Naive thymus-derived CD4-positive, alpha-beta T cell (primary cell): ENCODE results near the gene PCCA. TPM values are rescaled to one million over a fixed set of nuclear protein-coding genes. Genes with fewer than 3 reads are reported as not detected.

Experiments used
- ATAC-seq: fragments of 150-1000 bp; cut with Tn5 transposase; 2 replicates; pipeline ENCODE4 v1.10.0; 2021; ENCODE audit warnings: mild to moderate bottlenecking, moderate library complexity
- CTCF ChIA-PET: fragments of 350-600 bp; sonication (Branson Sonifier 250); formaldehyde crosslinking; loops from one replicate; lab custom pipeline; 2021; ENCODE audit warnings: antibody characterized with exemption; lab: Charles Lee
- POLR2A ChIA-PET: fragments of 350-600 bp; sonication (Branson Sonifier 250); formaldehyde crosslinking; loops from one replicate; lab custom pipeline; 2021; ENCODE audit warnings: antibody characterized with exemption, inconsistent platforms; lab: Charles Lee
- DNase-seq, 9 donors: peaks; one replicate each; pipeline versions ENCODE4 v3.0.0 to v3.0.0-alpha.2; 2020 to 2022; ENCODE audit warnings: mixed read lengths in 1 of 9
- H3K27ac ChIP-seq: one replicate; pipeline ENCODE4 v1.7.0; 2013; ENCODE audit warnings: mild to moderate bottlenecking, low read depth, low read length, moderate library complexity
- H3K27me3 ChIP-seq, 2 donors: one replicate each; pipeline ENCODE4 v1.7.0; 2013; ENCODE audit warnings: low read length in 2 of 2, mild to moderate bottlenecking in 2 of 2, moderate library complexity in 2 of 2; ENCODE audit not compliant: control insufficient read depth in 2 of 2, insufficient read depth in 2 of 2
- H3K36me3 ChIP-seq, 3 experiments: 1 replicate in 2 of 3; 2 replicates in 1 of 3; pipeline ENCODE4 v1.7.0; 2013; ENCODE audit warnings: low read length in 3 of 3, mild to moderate bottlenecking in 3 of 3, moderate library complexity in 1 of 3; ENCODE audit not compliant: insufficient read depth in 3 of 3, control insufficient read depth in 2 of 3
- H3K4me1 ChIP-seq, 2 donors: one replicate each; pipeline ENCODE4 v1.7.0; 2013; ENCODE audit warnings: low read length in 2 of 2, mild to moderate bottlenecking in 2 of 2, moderate library complexity in 1 of 2; ENCODE audit not compliant: control insufficient read depth in 2 of 2, insufficient read depth in 2 of 2
- H3K4me3 ChIP-seq: 2 replicates; pipeline ENCODE4 v1.7.0; 2013; ENCODE audit warnings: mild to moderate bottlenecking, low read length
- H3K9me3 ChIP-seq, 3 experiments: 1 replicate in 2 of 3; 2 replicates in 1 of 3; pipeline ENCODE4 v1.7.0; 2013; ENCODE audit warnings: low read length in 3 of 3; ENCODE audit not compliant: control insufficient read depth in 2 of 3
- H3K27ac Mint-ChIP-seq, 9 donors: one replicate each; pipeline ENCODE4 v1.8.0; 2020 to 2022; ENCODE audit warnings: mixed read lengths in 9 of 9, mild to moderate bottlenecking in 8 of 9, moderate library complexity in 5 of 9, inconsistent platforms in 2 of 9
- H3K27me3 Mint-ChIP-seq, 5 donors: one replicate each; pipeline ENCODE4 v1.8.0; 2021 to 2022; ENCODE audit warnings: mixed read lengths in 5 of 5, mild to moderate bottlenecking in 1 of 5
- H3K36me3 Mint-ChIP-seq, 5 donors: one replicate each; pipeline ENCODE4 v1.8.0; 2020 to 2022; ENCODE audit warnings: mixed read lengths in 5 of 5, mild to moderate bottlenecking in 3 of 5, inconsistent platforms in 1 of 5
- H3K4me1 Mint-ChIP-seq, 7 donors: one replicate each; pipeline ENCODE4 v1.8.0; 2020 to 2022; ENCODE audit warnings: mixed read lengths in 7 of 7, mild to moderate bottlenecking in 3 of 7, inconsistent platforms in 1 of 7
- H3K4me3 Mint-ChIP-seq, 10 donors: one replicate each; pipeline ENCODE4 v1.8.0; 2020 to 2022; ENCODE audit warnings: mild to moderate bottlenecking in 10 of 10, mixed read lengths in 10 of 10, moderate library complexity in 6 of 10, inconsistent platforms in 2 of 10
- H3K9me3 Mint-ChIP-seq, 11 donors: one replicate each; pipeline ENCODE4 v1.8.0; 2020 to 2022; ENCODE audit warnings: mixed read lengths in 11 of 11, mild to moderate bottlenecking in 4 of 11, inconsistent platforms in 1 of 11, moderate library complexity in 1 of 11
- intact Hi-C, 2 donors: fragments of 100-400 bp; cut with micrococcal nuclease; formaldehyde crosslinking; loops; one replicate each; pipeline ENCODE4 v1.15.1; 2023
- polyA plus RNA-seq, 2 donors: library from polyadenylated mRNA; unstranded; fragments of 300-500 nt; fragmentation: Illumina TruSeq; gene quantifications; one replicate each; pipeline ENCODE4 v1.2.3, GENCODE V29; 2021
- total RNA-seq, 6 experiments: library from RNA in 5 of 6; stranded (reverse) in 5 of 6; gene quantifications; 1 replicate in 5 of 6; 2 replicates in 1 of 6; pipeline ENCODE4 v1.2.3 and lab custom pipeline; 2021 to 2026

The PCCA gene
- total and polyA plus RNA-seq, 7 experiments from 2014 or later, result 7.3 to 14.6 (median 11.3) TPM

- ChIA-PET POLR2A (no interaction called here), CTCF (no interaction called here)
- ATAC-seq, result no peak
- Histone ChIP-seq H3K36me3 (no peaks in the 10 kb centered on the region), H3K27me3 (no peaks in the 10 kb centered on the region), H3K4me3 (no peak overlapping the region), H3K27ac (no peak overlapping the region), H3K9me3 (no peaks in the 10 kb centered on the region), H3K4me1 (peaks cover 5 to 13% of the 10 kb centered on the region in 2 donors)
- Mint-ChIP-seq H3K27ac (peak overlapping the region in 6 of 9 donors; percentile 1 to 68 (median 11)), H3K4me1 (peaks cover 15 to 32% (median 22%) of the 10 kb centered on the region in 7 donors), H3K4me3 (peak overlapping the region in 8 of 10 donors; percentile 2 to 69 (median 31)), H3K9me3 (peaks cover 0 to 4% (median 0%) of the 10 kb centered on the region in 11 donors), H3K36me3 (peaks cover 0 to 4% (median 0%) of the 10 kb centered on the region in 5 donors), H3K27me3 (no peaks in the 10 kb centered on the region)
- DNase-seq, result peak in 3 of 9 donors; percentile 12 to 19 (median 13)
- intact Hi-C loops, result no loop called here
Measured at GRCh38 chr13:100182900-100183490, 94.1 kb downstream of the PCCA start.

DNA sequence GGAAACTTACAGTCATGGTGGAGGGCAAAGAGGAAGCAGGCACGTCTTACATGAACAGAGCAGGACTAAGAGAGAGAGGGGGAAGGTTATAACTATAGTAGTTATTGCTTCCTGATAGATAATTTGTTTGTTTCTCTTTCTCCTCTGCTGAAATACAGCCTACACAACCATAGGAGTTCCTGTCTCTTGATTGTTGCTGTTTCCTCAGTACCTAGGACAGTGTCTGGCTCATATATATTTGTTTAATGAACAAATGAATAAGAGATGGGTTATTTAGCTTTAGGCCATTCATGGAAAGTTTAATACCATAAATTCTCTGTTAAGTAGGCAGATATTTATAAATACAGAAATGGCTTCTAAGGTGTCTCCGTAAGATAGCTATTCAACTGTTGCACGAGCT, 95.2 kb downstream of the PCCA start:
- Mint-ChIP-seq H3K9me3 (peaks cover 0 to 6% (median 0%) of the 10 kb centered on the region in 11 donors), H3K4me1 (peaks cover 15 to 32% (median 22%) of the 10 kb centered on the region in 7 donors), H3K27me3 (no peaks in the 10 kb centered on the region), H3K36me3 (peaks cover 0 to 6% (median 2%) of the 10 kb centered on the region in 5 donors), H3K4me3 (no peak overlapping the region), H3K27ac (no peak overlapping the region)
- H3K4me1 ChIP-seq, result peaks cover 5 to 13% of the 10 kb centered on the region in 2 donors
- no peak overlapping the region for H3K4me3 ChIP-seq
- H3K9me3 ChIP-seq, result no peaks in the 10 kb centered on the region
- ChIA-PET POLR2A (no interaction called here), CTCF (interaction anchor here (0.6 kb wide), 2 partner anchors 22 to 525 kb away, joined by 3 read pairs; no protein-coding TSS in a partner anchor)
- ATAC-seq (no peak), DNase-seq (no peak)
- intact Hi-C loops, result no loop called here
- H3K27ac ChIP-seq, result no peak overlapping the region
- no peaks in the 10 kb centered on the region for H3K36me3 ChIP-seq
- H3K27me3 ChIP-seq, result no peaks in the 10 kb centered on the region

DNA sequence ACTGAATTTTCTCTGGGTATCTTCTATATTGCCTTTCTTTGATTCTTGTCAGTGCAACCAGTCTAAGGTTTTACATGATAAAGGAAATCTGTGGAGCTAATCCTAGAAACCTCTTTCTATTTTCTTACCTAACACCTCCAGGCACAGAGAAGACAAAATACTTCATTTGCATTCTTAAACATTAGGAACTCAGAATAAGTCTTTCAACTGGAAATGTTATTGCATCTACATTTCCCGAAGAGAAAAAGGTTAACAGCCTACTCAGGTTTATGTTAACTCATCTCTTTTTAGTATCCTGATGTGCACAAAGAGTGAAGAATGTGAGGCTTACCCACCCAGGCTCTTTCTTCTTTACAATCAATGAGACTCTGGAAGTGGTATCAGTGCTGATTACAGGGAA, 106.7 kb downstream of the PCCA start:
- Mint-ChIP-seq H3K27ac (no peak overlapping the region), H3K36me3 (no peaks in the 10 kb centered on the region), H3K4me3 (no peak overlapping the region), H3K4me1 (peaks cover 0 to 3% (median 0%) of the 10 kb centered on the region in 7 donors), H3K9me3 (no peaks in the 10 kb centered on the region), H3K27me3 (peaks cover 0 to 2% (median 0%) of the 10 kb centered on the region in 5 donors)
- intact Hi-C loops, result no loop called here
- CTCF ChIA-PET, result no interaction called here
- Histone ChIP-seq H3K36me3 (no peaks in the 10 kb centered on the region), H3K9me3 (no peaks in the 10 kb centered on the region), H3K4me3 (no peak overlapping the region), H3K27ac (no peak overlapping the region), H3K4me1 (no peaks in the 10 kb centered on the region), H3K27me3 (no peaks in the 10 kb centered on the region)
- ATAC-seq (no peak), DNase-seq (no peak)
- POLR2A ChIA-PET, result no interaction called here

DNA sequence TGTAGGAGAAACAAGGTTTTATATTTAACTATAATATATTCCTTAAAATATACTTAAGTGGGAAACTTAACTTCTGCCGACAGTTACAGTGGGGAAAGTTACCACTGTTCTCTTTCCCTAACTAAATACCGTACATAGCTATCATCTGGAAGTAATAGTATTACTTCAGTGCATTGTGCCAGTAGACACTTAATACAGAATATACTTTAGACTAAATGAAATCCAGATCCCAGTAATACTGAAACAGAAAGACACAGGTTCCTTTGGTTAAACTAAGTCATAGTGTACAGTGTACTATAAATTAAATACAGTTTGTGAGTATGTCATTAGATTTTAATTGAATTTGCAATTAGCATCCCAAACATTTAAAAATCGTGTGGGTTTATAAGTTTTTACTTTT, 107.5 kb downstream of the PCCA start:
- Mint-ChIP-seq H3K36me3 (no peaks in the 10 kb centered on the region), H3K4me3 (no peak overlapping the region), H3K9me3 (no peaks in the 10 kb centered on the region), H3K4me1 (peaks cover 0 to 3% (median 0%) of the 10 kb centered on the region in 7 donors), H3K27ac (no peak overlapping the region), H3K27me3 (peaks cover 0 to 2% (median 0%) of the 10 kb centered on the region in 5 donors)
- no peak for DNase-seq
- no peak overlapping the region for H3K4me3 ChIP-seq
- no peak for ATAC-seq
- no peaks in the 10 kb centered on the region for H3K36me3 ChIP-seq
- CTCF ChIA-PET, result no interaction called here
- no peaks in the 10 kb centered on the region for H3K4me1 ChIP-seq
- no peak overlapping the region for H3K27ac ChIP-seq
- intact Hi-C loops, result no loop called here
- no peaks in the 10 kb centered on the region for H3K9me3 ChIP-seq
- H3K27me3 ChIP-seq, result no peaks in the 10 kb centered on the region
- POLR2A ChIA-PET, result no interaction called here

GRCh38 chr13:100197116-100197515, 108.2 kb downstream of the PCCA start:
- DNase-seq (no peak), ATAC-seq (no peak)
- intact Hi-C loops, result no loop called here
- Mint-ChIP-seq H3K27ac (no peak overlapping the region), H3K27me3 (peaks cover 0 to 2% (median 0%) of the 10 kb centered on the region in 5 donors), H3K9me3 (peaks cover 0 to 3% (median 0%) of the 10 kb centered on the region in 11 donors), H3K4me1 (peaks cover 0 to 3% (median 0%) of the 10 kb centered on the region in 7 donors), H3K36me3 (peaks cover 0 to 2% (median 0%) of the 10 kb centered on the region in 5 donors), H3K4me3 (no peak overlapping the region)
- H3K4me1 ChIP-seq, result no peaks in the 10 kb centered on the region
- no peaks in the 10 kb centered on the region for H3K9me3 ChIP-seq
- POLR2A ChIA-PET, result no interaction called here
- H3K36me3 ChIP-seq, result no peaks in the 10 kb centered on the region
- CTCF ChIA-PET, result no interaction called here
- no peak overlapping the region for H3K4me3 ChIP-seq
- no peak overlapping the region for H3K27ac ChIP-seq
- H3K27me3 ChIP-seq, result no peaks in the 10 kb centered on the region

DNA sequence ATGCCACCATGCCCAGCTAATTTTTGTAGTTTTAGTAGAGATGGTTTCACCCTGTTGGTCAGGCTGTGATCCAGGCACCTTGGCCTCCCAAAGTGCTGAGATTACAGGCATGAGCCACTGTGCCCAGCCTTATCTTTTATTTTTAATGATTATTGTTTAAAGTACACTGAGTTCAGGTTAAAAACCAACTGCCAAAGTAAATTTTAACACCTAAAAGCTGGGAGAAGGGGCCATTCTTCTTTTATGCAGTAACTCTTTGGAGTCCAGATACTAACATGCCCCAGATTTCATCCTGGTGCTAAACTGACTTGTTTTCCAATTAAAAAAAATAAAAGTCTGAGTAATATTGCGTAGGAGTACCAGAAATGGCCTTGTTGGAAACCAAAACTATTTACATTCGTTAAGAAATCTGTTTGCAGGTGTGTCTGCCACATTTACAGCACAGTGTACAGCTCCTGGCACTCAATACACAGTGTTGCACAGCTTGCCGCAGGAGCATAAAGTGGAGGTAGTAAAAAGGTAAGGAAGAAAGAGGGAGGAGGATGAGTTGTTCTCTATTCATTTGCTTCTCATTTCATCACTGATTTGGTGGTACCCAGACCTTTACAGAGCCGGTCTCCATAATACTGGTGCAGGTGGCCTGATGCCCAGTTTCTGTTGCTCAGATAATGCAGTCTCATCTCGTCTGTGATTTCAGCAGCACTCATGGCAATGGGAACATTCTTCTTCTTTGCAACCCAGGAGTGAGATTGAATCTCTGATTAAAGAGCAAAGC, 108.9 kb downstream of the PCCA start:
- Histone ChIP-seq H3K4me3 (no peak overlapping the region), H3K9me3 (no peaks in the 10 kb centered on the region), H3K4me1 (no peaks in the 10 kb centered on the region), H3K27ac (no peak overlapping the region), H3K27me3 (no peaks in the 10 kb centered on the region), H3K36me3 (no peaks in the 10 kb centered on the region)
- no peak overlapping the region for H3K27ac Mint-ChIP-seq
- no peak overlapping the region for H3K4me3 Mint-ChIP-seq
- CTCF ChIA-PET, result no interaction called here
- H3K27me3 Mint-ChIP-seq, result peaks cover 0 to 2% (median 0%) of the 10 kb centered on the region in 5 donors
- no peak for ATAC-seq
- intact Hi-C loops, result no loop called here
- H3K9me3 Mint-ChIP-seq, result peaks cover 0 to 9% (median 0%) of the 10 kb centered on the region in 11 donors
- H3K36me3 Mint-ChIP-seq, result peaks cover 0 to 5% (median 5%) of the 10 kb centered on the region in 5 donors
- DNase-seq, result no peak
- peaks cover 0 to 3% (median 0%) of the 10 kb centered on the region in 7 donors for H3K4me1 Mint-ChIP-seq
- POLR2A ChIA-PET, result no interaction called here
